K562 (cell line): Measurements from ENCODE around the gene BNIP3. TPM values are rescaled to one million over a fixed set of nuclear protein-coding genes. Genes with fewer than 3 reads are reported as not detected.

Source experiments
- ATAC-seq: fragments of 200-7000 bp; cut with Tn5 transposase; 3 replicates; pipeline ENCODE4 v1.9.1; 2020; ENCODE audit warnings: moderate library complexity
- BruUV-seq: library from RNA; stranded (reverse); fragments of 400-500 nt; replicated peaks from 2 replicates; lab custom pipeline; 2021; lab: Mats Ljungman, UMichigan
- CTCF ChIA-PET: fragments of 300-600 bp; formaldehyde crosslinking; extraction: SDS; loops from one replicate; lab custom pipeline; 2021; ENCODE audit warnings: low intra/inter-chr PET ratio; lab: Yijun Ruan, JAX
- POLR2A ChIA-PET: fragments of 300-600, 350-650 bp; sonication (Branson Sonifier 250); formaldehyde crosslinking; extraction: SDS; loops from one replicate; lab custom pipeline; 2021; ENCODE audit warnings: antibody characterized with exemption, inconsistent platforms; lab: Yijun Ruan, JAX
- DNase-seq, 4 experiments: peaks; one replicate each; pipeline versions ENCODE4 v3.0.0 to v3.0.0-alpha.2; 2011 to 2018; ENCODE audit warnings: low spot score in 3 of 4, mixed read lengths in 3 of 4; ENCODE audit errors: extremely low read depth in 1 of 4
- FAIRE-seq: peaks from 2 replicates; lab custom pipeline; 2011; peaks lifted over from hg19 to GRCh38; lab: Jason Lieb, UNC
- H2AFZ ChIP-seq: 2 replicates; pipeline ENCODE4 v1.6.0; 2011; ENCODE audit warnings: low read depth, low read length, control low read depth, inconsistent platforms
- H3K27ac ChIP-seq: fragments of 200-600 bp; 3 replicates; pipeline ENCODE4 v1.8.0; 2011; ENCODE audit warnings: low read depth, mild to moderate bottlenecking, control low read depth, inconsistent platforms, low read length, moderate library complexity, mixed read lengths; ENCODE audit errors: extremely low read depth
- H3K27me3 ChIP-seq, 2 experiments: fragments of 300-600 bp in 1 of 2; 2 replicates in 1 of 2; 3 replicates in 1 of 2; pipeline versions ENCODE4 v1.6.0 to v1.8.0; 2011; ENCODE audit warnings: inconsistent platforms in 2 of 2, low read length in 2 of 2, mild to moderate bottlenecking in 1 of 2, mixed read lengths in 1 of 2, moderate library complexity in 1 of 2; ENCODE audit not compliant: control insufficient read depth in 2 of 2, insufficient read depth in 2 of 2
- H3K36me3 ChIP-seq: fragments of 300-600 bp; 3 replicates; pipeline ENCODE4 v1.8.0; 2011; ENCODE audit warnings: mild to moderate bottlenecking, low read length, inconsistent platforms; ENCODE audit not compliant: control insufficient read depth, insufficient read depth
- H3K4me1 ChIP-seq, 2 experiments: fragments of 200-600 bp in 1 of 2; replicated peaks in 1 of 2; 2 replicates in 1 of 2; 3 replicates in 1 of 2; pipeline versions ENCODE4 v1.5.1 to v1.8.0; 2011; ENCODE audit warnings: inconsistent platforms in 2 of 2, low read length in 2 of 2, mild to moderate bottlenecking in 1 of 2, mixed read lengths in 1 of 2, moderate library complexity in 1 of 2; ENCODE audit not compliant: control insufficient read depth in 2 of 2, insufficient read depth in 2 of 2
- H3K4me2 ChIP-seq: 2 replicates; pipeline ENCODE4 v1.6.1; 2011; ENCODE audit warnings: low read length, control low read depth, inconsistent platforms, mixed read lengths; ENCODE audit not compliant: insufficient read depth
- H3K4me3 ChIP-seq: fragments of 200-600 bp; sonication (generic), shearing (Covaris generic); 2 replicates; pipeline ENCODE4 v1.5.1; 2016; ENCODE audit warnings: control low read depth, inconsistent platforms
- H3K79me2 ChIP-seq: fragments of 200-600 bp; 3 replicates; pipeline ENCODE4 v1.8.0; 2011; ENCODE audit warnings: low read length, inconsistent platforms; ENCODE audit not compliant: control insufficient read depth, insufficient read depth
- H3K9ac ChIP-seq, 2 experiments: 2 replicates each; pipeline versions ENCODE4 v1.6.0 to v1.6.1; 2011; ENCODE audit warnings: low read depth in 2 of 2, low read length in 2 of 2, control low read depth in 1 of 2, inconsistent platforms in 1 of 2, mild to moderate bottlenecking in 1 of 2, mixed read lengths in 1 of 2; ENCODE audit not compliant: insufficient read depth in 1 of 2
- H3K9me1 ChIP-seq: one replicate; pipeline ENCODE4 v1.6.0; 2011; ENCODE audit warnings: inconsistent platforms, mild to moderate bottlenecking, low read length, moderate library complexity; ENCODE audit not compliant: control insufficient read depth, insufficient read depth
- H3K9me3 ChIP-seq: replicated peaks from 2 replicates; pipeline ENCODE4 v1.5.1; 2011; ENCODE audit warnings: low read depth, low read length, inconsistent platforms; ENCODE audit not compliant: control insufficient read depth, insufficient read depth
- H4K20me1 ChIP-seq: replicated peaks from 2 replicates; pipeline ENCODE4 v1.6.1; 2011; ENCODE audit warnings: low read length, inconsistent platforms, mixed read lengths; ENCODE audit not compliant: control insufficient read depth, insufficient read depth
- CAMTA2 ChIP-seq: fragments of 250-450 bp; sonication (Bioruptor Pico); conservative IDR thresholded peaks from 2 replicates; pipeline ENCODE4 v1.5.1; 2022
- CTCF ChIP-seq, 3 experiments: IDR thresholded peaks in 2 of 3; conservative IDR thresholded peaks in 1 of 3; 2 replicates each; pipeline ENCODE4 v1.5.1; 2011 to 2012; ENCODE audit warnings: low read length in 3 of 3, mild to moderate bottlenecking in 3 of 3, control low read depth in 2 of 3, improper control_type of control experiment in 1 of 3, inconsistent platforms in 1 of 3, low read depth in 1 of 3, mixed read lengths in 1 of 3, moderate library complexity in 1 of 3; ENCODE audit not compliant: insufficient read depth in 2 of 3
- GTF2E2 ChIP-seq: fragments of 200-800 bp; sonication (Bioruptor generic); IDR thresholded peaks from 2 replicates; pipeline ENCODE4 v1.6.1; 2016; ENCODE audit warnings: missing genetic modification characterization, missing compliant biosample characterization
- MAZ ChIP-seq, 2 experiments: fragments of 450-650 bp in 1 of 2; sonication (generic) in 1 of 2; formaldehyde crosslinking; IDR thresholded peaks in 1 of 2; conservative IDR thresholded peaks in 1 of 2; 2 replicates each; pipeline versions ENCODE4 v1.4.0 to v1.5.0; 2020; ENCODE audit warnings: mild to moderate bottlenecking in 1 of 2, missing genetic modification reagents in 1 of 2
- POLR2AphosphoS5 ChIP-seq: IDR thresholded peaks from 2 replicates; pipeline ENCODE4 v1.6.1; 2011; ENCODE audit warnings: mild to moderate bottlenecking, low read depth, low read length, moderate library complexity; ENCODE audit not compliant: control insufficient read depth, insufficient read depth
- RAD21 ChIP-seq, 2 experiments: fragments of 250-450 bp in 1 of 2; fragments of 450-650 bp in 1 of 2; sonication (Bioruptor Pico) in 1 of 2; formaldehyde crosslinking in 1 of 2; IDR thresholded peaks in 1 of 2; conservative IDR thresholded peaks in 1 of 2; 2 replicates each; pipeline versions ENCODE4 v1.4.0 to v1.8.0; 2020 to 2022; ENCODE audit warnings: mild to moderate bottlenecking in 2 of 2, moderate library complexity in 1 of 2
- RBFOX2 ChIP-seq: fragments of 200-400 bp; formaldehyde crosslinking; IDR thresholded peaks from 2 replicates; pipeline ENCODE4 v1.6.1; 2017; ENCODE audit warnings: low read depth, mild to moderate bottlenecking, low read length, moderate library complexity
- SMC3 ChIP-seq: conservative IDR thresholded peaks from 2 replicates; pipeline ENCODE4 v1.6.1; 2011; ENCODE audit warnings: low read depth, low read length, improper control_type of control experiment; ENCODE audit not compliant: insufficient read depth
- SOX6 ChIP-seq: fragments of 450-650 bp; IDR thresholded peaks from 2 replicates; pipeline ENCODE4 v1.6.1; 2014; ENCODE audit warnings: mild to moderate bottlenecking
- TFAP4 ChIP-seq: sonication (generic); formaldehyde crosslinking; IDR thresholded peaks from 2 replicates; pipeline ENCODE4 v1.8.0; 2022; ENCODE audit warnings: missing genetic modification reagents, mild to moderate bottlenecking, moderate library complexity, borderline replicate concordance
- ZBTB49 ChIP-seq: sonication (generic); formaldehyde crosslinking; IDR thresholded peaks from 2 replicates; pipeline ENCODE4 v1.8.0; 2022; ENCODE audit warnings: missing genetic modification reagents, mild to moderate bottlenecking, borderline replicate concordance
- WGBS: fragments of 100-300 bp; shearing (Covaris generic); methylation state at CpG from one replicate; pipeline ENCODE4 v1.1.6; 2016; ENCODE audit warnings: low coverage, mixed read lengths; ENCODE audit not compliant: insufficient coverage; ENCODE audit errors: missing lambda C conversion rate; 5-methylcytosine and 5-hydroxymethylcytosine counted together
- in situ Hi-C: fragments of 300-500 bp; cut with MboI; formaldehyde crosslinking; loops from 4 replicates; pipeline ENCODE4 v1.15.0; 2018; ENCODE audit warnings: inconsistent platforms, mixed read lengths
- intact Hi-C: fragments of 100-400 bp; cut with micrococcal nuclease; formaldehyde crosslinking; loops from 2 replicates; pipeline ENCODE4 v1.14.2; 2022
- polyA plus RNA-seq, 8 experiments: library from polyadenylated mRNA; depleted of rRNA in 4 of 8; stranded (reverse) in 5 of 8; unstranded in 3 of 8; fragments of >200 nt; fragmentation: Nextera tagmentation in 2 of 8; fragmentation: Illumina TruSeq in 1 of 8; extraction: Ambion mirVana in 2 of 8; extraction: Trizol in 1 of 8; gene quantifications; 2 replicates each; pipeline versions ENCODE4 v1.2.1 to v1.2.3, GENCODE V29; 2011 to 2014; ENCODE audit warnings: inconsistent platforms in 1 of 8, missing spikeins in 1 of 8
- total RNA-seq, 7 experiments: library from RNA; depleted of rRNA in 6 of 7; stranded (reverse); fragments of >200 nt in 6 of 7; fragmentation: Illumina TruSeq in 2 of 7; extraction: Trizol in 2 of 7; gene quantifications; 2 replicates each; pipeline versions ENCODE4 v1.2.1 to v1.2.3, GENCODE V29; 2011 to 2021; ENCODE audit warnings: low replicate concordance in 1 of 7

The BNIP3 gene
- total and polyA plus RNA-seq, 9 of the 15 experiments (the other 6 are each of a cell fraction or from before 2014, with no cell fraction given): 9.2 to 119 (median 42.2) TPM

- Histone ChIP-seq H3K9me1 (no peaks in the 10 kb centered on the region), H3K4me1 (no peaks in the 10 kb centered on the region), H4K20me1 (no peaks in the 10 kb centered on the region), H3K79me2 (0 out of 3 replicates have a peak, but pooled peaks cover 6% of the 10 kb centered on the region), H3K4me3 (no peak overlapping the region), H3K9me3 (no peaks in the 10 kb centered on the region), H3K27ac (no peak overlapping the region), H3K36me3 (peaks cover 95% of the 10 kb centered on the region; the same call in 2 of the 3 replicates), H3K9ac (no peak overlapping the region), H3K4me2 (no peak overlapping the region), H2AFZ (no peak overlapping the region), H3K27me3 (no peaks in the 10 kb centered on the region)
- POLR2A ChIA-PET: interaction anchor here (0.8 to 1.4 kb wide), 6 partner anchors 10 to 47 kb away, joined by 3 to 7 read pairs (median 3); no protein-coding TSS in a partner anchor
- in situ Hi-C loops (no loop called here), intact Hi-C loops (loop anchor here (1.0 kb wide), 1 partner anchor 58 kb away; no protein-coding TSS in a partner anchor)
- ATAC-seq (peak; percentile 98), FAIRE-seq (no peak), DNase-seq (peak; percentile 33 to 60 (median 50))
- no TSS peak for BruUV-seq
- CTCF ChIA-PET: interaction anchor here (0.7 to 0.9 kb wide), 3 partner anchors 22 to 58 kb away, joined by 3 to 5 read pairs (median 3); no protein-coding TSS in a partner anchor
- WGBS: 76% methylated on average over 11 of the region's 11 CpGs
- 0 out of 2 replicates have a peak, but pooled peaks have one; percentile 24 for TF ChIP-seq POLR2AphosphoS5
- 0 out of 2 replicates have a peak, but pooled peaks have one; percentile 19 for TF ChIP-seq SOX6
- no peak for TF ChIP-seq CAMTA2 (CRISPR knock-in tag)
- TF ChIP-seq ZBTB49 (CRISPR knock-in tag): no peak
- TF ChIP-seq CTCF (IDR thresholded peaks at IDR 0.05 in 2 of 3, conservative IDR thresholded peaks at IDR 0.05 in 1 of 3; ENCODE audit: insufficient read depth in 2 of 3, low read depth in 1 of 3, low read length in 3 of 3): peak; percentile 62 to 74 (median 64)
- peak; percentile 43 for TF ChIP-seq SMC3
- peak; percentile 24 to 60; a peak in 3 of 4 replicates for TF ChIP-seq RAD21 (CRISPR knock-in tag; conservative IDR thresholded peaks at IDR 0.05 in 1 of 2, IDR thresholded peaks at IDR 0.05 in 1 of 2)
- TF ChIP-seq RBFOX2: no peak
- no peak for TF ChIP-seq GTF2E2 (tag)
- peak in 1 of 2 experiments; percentile 48; a peak in 2 of 4 replicates for TF ChIP-seq MAZ (CRISPR knock-in tag; conservative IDR thresholded peaks at IDR 0.05 in 1 of 2, IDR thresholded peaks at IDR 0.05 in 1 of 2)
- TF ChIP-seq TFAP4 (CRISPR knock-in tag): peak; percentile 63; the same call in 1 of the 2 replicates
Observed at GRCh38 chr10:131943021-131943814, 38.5 kb downstream of the BNIP3 start.
